ENCODE measurements around the gene PRICKLE2. TPM values are rescaled to one million over a fixed set of nuclear protein-coding genes. Genes with fewer than 3 reads are reported as not detected.

PRICKLE2 gene
- total and polyA plus RNA-seq, 2 experiments from 2014 or later, result 8.5 to 30.3 TPM

- Histone ChIP-seq H3K27ac (no peak overlapping the region), H3K4me1 (ENCODE audit: insufficient read depth) (peaks cover 9% of the 10 kb centered on the region), H3K4me2 (no peak overlapping the region), H4K20me1 (ENCODE audit: insufficient read depth, poor library complexity, severe bottlenecking) (no peaks in the 10 kb centered on the region), H3K9me3 (ENCODE audit: low read depth) (no peaks in the 10 kb centered on the region), H3K79me2 (peaks cover 14% of the 10 kb centered on the region), H3K27me3 (no peaks in the 10 kb centered on the region), H3K4me3 (no peak overlapping the region), H2AFZ (no peak overlapping the region), H3K9me2 (replicated peaks; ENCODE audit: insufficient read depth) (no peaks in the 10 kb centered on the region), H3K36me3 (replicated peaks; ENCODE audit: insufficient read depth, low read depth) (no peaks in the 10 kb centered on the region)
- 95% methylated on average over 1 of the region's 1 CpG for WGBS (ENCODE audit: low lambda C conversion rate, missing lambda C conversion rate)
- TF ChIP-seq EZH2 (IDR thresholded peaks at IDR 0.05; ENCODE audit: borderline replicate concordance) (no peak), CTCF (IDR thresholded peaks at IDR 0.05; ENCODE audit: poor library complexity) (no peak), EZH2phosphoT487 (IDR thresholded peaks at IDR 0.05; ENCODE audit: low read depth, severe bottlenecking, unreplicated experiment) (no peak)
- DNase-seq (ENCODE audit: low spot score), result no peak
Measured at GRCh38 chr3:64167868-64168267, 57.4 kb downstream of the PRICKLE2 start.

- Histone ChIP-seq H3K36me3 (replicated peaks; ENCODE audit: insufficient read depth, low read depth) (no peaks in the 10 kb centered on the region), H3K9me2 (replicated peaks; ENCODE audit: insufficient read depth) (no peaks in the 10 kb centered on the region), H3K4me1 (ENCODE audit: insufficient read depth) (peaks cover 13% of the 10 kb centered on the region), H3K27me3 (no peaks in the 10 kb centered on the region), H4K20me1 (ENCODE audit: insufficient read depth, poor library complexity, severe bottlenecking) (no peaks in the 10 kb centered on the region), H3K9me3 (ENCODE audit: low read depth) (no peaks in the 10 kb centered on the region), H3K4me2 (no peak overlapping the region), H3K27ac (peak overlapping the region; percentile 31), H3K79me2 (peaks cover 14% of the 10 kb centered on the region), H2AFZ (no peak overlapping the region), H3K4me3 (no peak overlapping the region)
- 72% methylated on average over 4 of the region's 4 CpGs for WGBS (ENCODE audit: low lambda C conversion rate, missing lambda C conversion rate)
- TF ChIP-seq EZH2 (IDR thresholded peaks at IDR 0.05; ENCODE audit: borderline replicate concordance), result no peak
- TF ChIP-seq EZH2phosphoT487 (IDR thresholded peaks at IDR 0.05; ENCODE audit: low read depth, severe bottlenecking, unreplicated experiment), result no peak
- TF ChIP-seq CTCF (IDR thresholded peaks at IDR 0.05; ENCODE audit: poor library complexity), result no peak
- DNase-seq (ENCODE audit: low spot score), result no peak
Measured at GRCh38 chr3:64167351-64167750, 57.9 kb downstream of the PRICKLE2 start.

- H3K27me3 ChIP-seq, result no peaks in the 10 kb centered on the region
- TF ChIP-seq EZH2phosphoT487 (IDR thresholded peaks at IDR 0.05; ENCODE audit: low read depth, severe bottlenecking, unreplicated experiment), result no peak
- peak; percentile 21 for TF ChIP-seq CTCF (IDR thresholded peaks at IDR 0.05; ENCODE audit: poor library complexity)
- H3K9me2 ChIP-seq (replicated peaks; ENCODE audit: insufficient read depth), result no peaks in the 10 kb centered on the region
- no peak overlapping the region for H2AFZ ChIP-seq
- no peak overlapping the region for H3K4me2 ChIP-seq
- 82% methylated on average over 4 of the region's 4 CpGs for WGBS (ENCODE audit: low lambda C conversion rate, missing lambda C conversion rate)
- H3K36me3 ChIP-seq (replicated peaks; ENCODE audit: insufficient read depth, low read depth), result no peaks in the 10 kb centered on the region
- H4K20me1 ChIP-seq (ENCODE audit: insufficient read depth, poor library complexity, severe bottlenecking), result no peaks in the 10 kb centered on the region
- peaks cover 14% of the 10 kb centered on the region for H3K79me2 ChIP-seq
- H3K9me3 ChIP-seq (ENCODE audit: low read depth), result no peaks in the 10 kb centered on the region
- no peak for DNase-seq (ENCODE audit: low spot score)
- H3K4me1 ChIP-seq (ENCODE audit: insufficient read depth), result peaks cover 14% of the 10 kb centered on the region
- H3K4me3 ChIP-seq, result no peak overlapping the region
- peak overlapping the region; percentile 31 for H3K27ac ChIP-seq
Measured at GRCh38 chr3:64166584-64167162, 58.6 kb downstream of the PRICKLE2 start.

Measured in hepatocyte (in vitro differentiated cells).